HepG2 (cell line): ENCODE data around the gene OPTN. TPM values are rescaled to one million over a fixed set of nuclear protein-coding genes. Genes with fewer than 3 reads are reported as not detected.
A peak's percentile ranks its signal among the peaks of the same experiment; 100 is the strongest.

Experiments used
- FOXA1 ChIP-seq, 2 experiments: fragments of 450-650 bp in 1 of 2; sonication (generic) in 1 of 2; formaldehyde crosslinking in 1 of 2; IDR thresholded peaks; 2 replicates each; pipeline versions ENCODE4 v1.4.0 to v1.6.1; 2016 to 2020; ENCODE audit warnings: missing genetic modification reagents in 1 of 2
- HMG20A ChIP-seq: IDR thresholded peaks from 2 replicates; pipeline ENCODE4 v1.6.1; 2016; ENCODE audit warnings: borderline replicate concordance
- KLF15 ChIP-seq: sonication (generic); formaldehyde crosslinking; IDR thresholded peaks from 2 replicates; pipeline ENCODE4 v1.8.1; 2023; ENCODE audit warnings: borderline replicate concordance, mild to moderate bottlenecking, inconsistent platforms, missing genetic modification reagents, mixed read lengths
- POLR2G ChIP-seq: fragments of 200-400 bp; formaldehyde crosslinking; IDR thresholded peaks from 2 replicates; pipeline ENCODE4 v1.6.1; 2018; ENCODE audit warnings: mild to moderate bottlenecking, low read depth, low read length, moderate library complexity
- RFXAP ChIP-seq: sonication (generic); formaldehyde crosslinking; IDR thresholded peaks from 2 replicates; pipeline ENCODE4 v1.4.0; 2020; ENCODE audit warnings: missing genetic modification reagents, borderline replicate concordance
- SAFB2 ChIP-seq: sonication (generic); formaldehyde crosslinking; IDR thresholded peaks from 2 replicates; pipeline ENCODE4 v1.5.1; 2020; ENCODE audit warnings: missing genetic modification reagents, low read depth, mild to moderate bottlenecking, borderline replicate concordance
- SALL2 ChIP-seq: sonication (generic); formaldehyde crosslinking; IDR thresholded peaks from 2 replicates; pipeline ENCODE4 v1.8.1; 2023; ENCODE audit warnings: mild to moderate bottlenecking, missing genetic modification reagents, inconsistent platforms
- TGIF2 ChIP-seq: IDR thresholded peaks from 2 replicates; pipeline ENCODE4 v1.6.1; 2016; ENCODE audit warnings: control low read depth, missing compliant biosample characterization
- TP53 ChIP-seq: sonication (generic); formaldehyde crosslinking; conservative IDR thresholded peaks from 2 replicates; pipeline ENCODE4 v1.4.0; 2020; ENCODE audit warnings: missing genetic modification reagents
- ZNF44 ChIP-seq: sonication (generic); formaldehyde crosslinking; IDR thresholded peaks from 2 replicates; pipeline ENCODE4 v1.5.1; 2020; ENCODE audit warnings: mild to moderate bottlenecking, missing genetic modification reagents
- ZNF772 ChIP-seq: sonication (generic); formaldehyde crosslinking; IDR thresholded peaks from 2 replicates; pipeline ENCODE4 v1.5.0; 2020; ENCODE audit warnings: mild to moderate bottlenecking, missing genetic modification reagents
- ZNF883 ChIP-seq: sonication (generic); formaldehyde crosslinking; IDR thresholded peaks from 2 replicates; pipeline ENCODE4 v1.5.1; 2020; ENCODE audit warnings: mild to moderate bottlenecking, missing genetic modification reagents; ENCODE audit errors: not compliant biosample characterization
- ZSCAN31 ChIP-seq: sonication (generic); formaldehyde crosslinking; IDR thresholded peaks from 2 replicates; pipeline ENCODE4 v1.5.0; 2020; ENCODE audit warnings: low read depth, mild to moderate bottlenecking, missing genetic modification reagents
- ZUFSP ChIP-seq: sonication (generic); formaldehyde crosslinking; IDR thresholded peaks from 2 replicates; pipeline ENCODE4 v1.9.0; 2021; ENCODE audit warnings: missing genetic modification reagents, mild to moderate bottlenecking, borderline replicate concordance
- polyA plus RNA-seq, 8 experiments: library from polyadenylated mRNA; depleted of rRNA in 3 of 8; stranded (reverse) in 7 of 8; unstranded in 1 of 8; fragments of >200 nt; fragmentation: Illumina TruSeq in 4 of 8; extraction: Trizol in 4 of 8; gene quantifications; 2 replicates each; pipeline versions ENCODE4 v1.2.1 to v1.2.3, GENCODE V29; 2011 to 2016; ENCODE audit warnings: low read depth in 4 of 8, missing spikeins in 1 of 8, mixed read lengths in 1 of 8; ENCODE audit not compliant: insufficient read depth in 1 of 8
- total RNA-seq, 5 experiments: library from RNA; depleted of rRNA; stranded (reverse); fragments of >200 nt; fragmentation: Illumina TruSeq; extraction: Trizol; gene quantifications; 2 replicates each; pipeline ENCODE4 v1.2.3, GENCODE V29; 2016; ENCODE audit warnings: low read depth in 1 of 5
- TF ChIP-seq, protein P1 (sequence below), 2 experiments: sonication (generic) in 1 of 2; formaldehyde crosslinking in 1 of 2; IDR thresholded peaks; 2 replicates each; pipeline versions ENCODE4 v1.4.0 to v1.6.1; 2018 to 2020; ENCODE audit warnings: missing genetic modification reagents in 2 of 2, borderline replicate concordance in 1 of 2, low read depth in 1 of 2, mild to moderate bottlenecking in 1 of 2, missing biosample characterization in 1 of 2
- TF ChIP-seq, protein P2 (sequence below): sonication (generic); formaldehyde crosslinking; IDR thresholded peaks from 2 replicates; pipeline ENCODE4 v1.4.0; 2020; ENCODE audit warnings: missing genetic modification reagents, mild to moderate bottlenecking, borderline replicate concordance
- TF ChIP-seq, protein P3 (sequence below): sonication (generic); formaldehyde crosslinking; conservative IDR thresholded peaks from 2 replicates; pipeline ENCODE4 v1.8.0; 2022; ENCODE audit warnings: mild to moderate bottlenecking, moderate library complexity, missing genetic modification reagents
- TF ChIP-seq, protein P4 (sequence below): sonication (generic); formaldehyde crosslinking; IDR thresholded peaks from 2 replicates; pipeline ENCODE4 v1.8.1; 2023; ENCODE audit warnings: mild to moderate bottlenecking, missing genetic modification reagents
- TF ChIP-seq, protein P5 (sequence below): sonication (generic); formaldehyde crosslinking; IDR thresholded peaks from 2 replicates; pipeline ENCODE4 v1.9.0; 2021; ENCODE audit warnings: missing genetic modification reagents, borderline replicate concordance

OPTN gene
- total and polyA plus RNA-seq, 2 of the 13 experiments (the other 11 are each of a cell fraction or from before 2014, with no cell fraction given): 13.4 to 46.6 TPM

DNA sequence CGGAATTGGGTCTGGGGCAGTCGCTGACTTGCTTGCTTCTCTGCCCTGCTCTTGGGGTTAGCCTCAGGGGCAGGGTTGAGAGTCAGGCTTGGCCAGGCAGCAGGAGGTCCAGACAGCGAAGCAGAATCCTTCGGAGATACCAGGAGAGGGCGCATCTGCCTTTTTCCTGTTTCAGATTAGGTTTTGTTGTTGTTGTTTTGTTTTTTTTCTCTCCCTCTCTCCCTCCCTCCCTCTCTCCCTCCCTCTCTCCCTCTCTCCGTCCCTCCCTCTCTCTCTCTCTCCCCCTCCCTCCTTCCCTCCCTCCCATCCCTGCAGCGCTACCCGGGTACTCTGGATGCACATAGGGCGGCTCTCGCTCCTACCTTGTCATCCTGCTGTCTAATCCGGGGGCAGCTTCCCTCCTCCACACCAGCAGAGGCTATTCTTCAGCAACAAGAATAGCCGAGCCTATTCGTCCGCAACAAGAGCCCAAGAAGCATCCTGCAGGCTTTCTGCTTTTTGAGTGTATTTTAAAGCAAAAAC is 758 bp upstream of the OPTN start (continued):
- TF ChIP-seq, protein P1, sequence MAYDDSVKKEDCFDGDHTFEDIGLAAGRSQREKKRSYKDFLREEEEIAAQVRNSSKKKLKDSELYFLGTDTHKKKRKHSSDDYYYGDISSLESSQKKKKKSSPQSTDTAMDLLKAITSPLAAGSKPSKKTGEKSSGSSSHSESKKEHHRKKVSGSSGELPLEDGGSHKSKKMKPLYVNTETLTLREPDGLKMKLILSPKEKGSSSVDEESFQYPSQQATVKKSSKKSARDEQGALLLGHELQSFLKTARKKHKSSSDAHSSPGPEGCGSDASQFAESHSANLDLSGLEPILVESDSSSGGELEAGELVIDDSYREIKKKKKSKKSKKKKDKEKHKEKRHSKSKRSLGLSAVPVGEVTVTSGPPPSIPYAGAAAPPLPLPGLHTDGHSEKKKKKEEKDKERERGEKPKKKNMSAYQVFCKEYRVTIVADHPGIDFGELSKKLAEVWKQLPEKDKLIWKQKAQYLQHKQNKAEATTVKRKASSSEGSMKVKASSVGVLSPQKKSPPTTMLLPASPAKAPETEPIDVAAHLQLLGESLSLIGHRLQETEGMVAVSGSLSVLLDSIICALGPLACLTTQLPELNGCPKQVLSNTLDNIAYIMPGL (CRISPR knock-in tag; IDR thresholded peaks at IDR 0.05; ENCODE audit: borderline replicate concordance in 1 of 2, low read depth in 1 of 2): peak; percentile 51 to 58; a peak in 1 of 4 replicates
- no peak for TF ChIP-seq TP53 (CRISPR knock-in tag)
- TF ChIP-seq TGIF2: no peak
- no peak for TF ChIP-seq POLR2G
- TF ChIP-seq, protein P2, sequence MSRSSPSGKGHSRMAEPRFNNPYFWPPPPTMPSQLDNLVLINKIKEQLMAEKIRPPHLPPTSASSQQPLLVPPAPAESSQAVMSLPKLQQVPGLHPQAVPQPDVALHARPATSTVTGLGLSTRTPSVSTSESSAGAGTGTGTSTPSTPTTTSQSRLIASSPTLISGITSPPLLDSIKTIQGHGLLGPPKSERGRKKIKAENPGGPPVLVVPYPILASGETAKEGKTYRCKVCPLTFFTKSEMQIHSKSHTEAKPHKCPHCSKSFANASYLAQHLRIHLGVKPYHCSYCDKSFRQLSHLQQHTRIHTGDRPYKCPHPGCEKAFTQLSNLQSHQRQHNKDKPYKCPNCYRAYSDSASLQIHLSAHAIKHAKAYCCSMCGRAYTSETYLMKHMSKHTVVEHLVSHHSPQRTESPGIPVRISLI (CRISPR knock-in tag): peak; percentile 53; the same call in 1 of the 2 replicates
- 0 out of 2 replicates have a peak, but pooled peaks have one; percentile 16 for TF ChIP-seq ZNF772 (CRISPR knock-in tag)
- TF ChIP-seq HMG20A: no peak
- no peak for TF ChIP-seq FOXA1 (IDR thresholded peaks at IDR 0.05)
- no peak for TF ChIP-seq FOXA1 (CRISPR knock-in tag; IDR thresholded peaks at IDR 0.05)
- TF ChIP-seq, protein P3, sequence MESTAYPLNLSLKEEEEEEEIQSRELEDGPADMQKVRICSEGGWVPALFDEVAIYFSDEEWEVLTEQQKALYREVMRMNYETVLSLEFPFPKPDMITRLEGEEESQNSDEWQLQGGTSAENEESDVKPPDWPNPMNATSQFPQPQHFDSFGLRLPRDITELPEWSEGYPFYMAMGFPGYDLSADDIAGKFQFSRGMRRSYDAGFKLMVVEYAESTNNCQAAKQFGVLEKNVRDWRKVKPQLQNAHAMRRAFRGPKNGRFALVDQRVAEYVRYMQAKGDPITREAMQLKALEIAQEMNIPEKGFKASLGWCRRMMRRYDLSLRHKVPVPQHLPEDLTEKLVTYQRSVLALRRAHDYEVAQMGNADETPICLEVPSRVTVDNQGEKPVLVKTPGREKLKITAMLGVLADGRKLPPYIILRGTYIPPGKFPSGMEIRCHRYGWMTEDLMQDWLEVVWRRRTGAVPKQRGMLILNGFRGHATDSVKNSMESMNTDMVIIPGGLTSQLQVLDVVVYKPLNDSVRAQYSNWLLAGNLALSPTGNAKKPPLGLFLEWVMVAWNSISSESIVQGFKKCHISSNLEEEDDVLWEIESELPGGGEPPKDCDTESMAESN (CRISPR knock-in tag): no peak
- TF ChIP-seq SAFB2: no peak
- TF ChIP-seq, protein P4, sequence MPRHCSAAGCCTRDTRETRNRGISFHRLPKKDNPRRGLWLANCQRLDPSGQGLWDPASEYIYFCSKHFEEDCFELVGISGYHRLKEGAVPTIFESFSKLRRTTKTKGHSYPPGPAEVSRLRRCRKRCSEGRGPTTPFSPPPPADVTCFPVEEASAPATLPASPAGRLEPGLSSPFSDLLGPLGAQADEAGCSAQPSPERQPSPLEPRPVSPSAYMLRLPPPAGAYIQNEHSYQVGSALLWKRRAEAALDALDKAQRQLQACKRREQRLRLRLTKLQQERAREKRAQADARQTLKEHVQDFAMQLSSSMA (CRISPR knock-in tag): no peak
- no peak for TF ChIP-seq KLF15 (CRISPR knock-in tag)
- TF ChIP-seq, protein P5, sequence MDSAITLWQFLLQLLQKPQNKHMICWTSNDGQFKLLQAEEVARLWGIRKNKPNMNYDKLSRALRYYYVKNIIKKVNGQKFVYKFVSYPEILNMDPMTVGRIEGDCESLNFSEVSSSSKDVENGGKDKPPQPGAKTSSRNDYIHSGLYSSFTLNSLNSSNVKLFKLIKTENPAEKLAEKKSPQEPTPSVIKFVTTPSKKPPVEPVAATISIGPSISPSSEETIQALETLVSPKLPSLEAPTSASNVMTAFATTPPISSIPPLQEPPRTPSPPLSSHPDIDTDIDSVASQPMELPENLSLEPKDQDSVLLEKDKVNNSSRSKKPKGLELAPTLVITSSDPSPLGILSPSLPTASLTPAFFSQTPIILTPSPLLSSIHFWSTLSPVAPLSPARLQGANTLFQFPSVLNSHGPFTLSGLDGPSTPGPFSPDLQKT: no peak
- no peak for TF ChIP-seq ZNF44 (CRISPR knock-in tag)
- TF ChIP-seq ZSCAN31 (CRISPR knock-in tag): no peak
- no peak for TF ChIP-seq RFXAP
- TF ChIP-seq SALL2: no peak
- TF ChIP-seq ZNF883: no peak
- no peak for TF ChIP-seq ZUFSP
